Middle frontal gyrus (tissue), 1 donor: Measurements from ENCODE around the gene CDCA3.

ENCODE experiments used
- DNase-seq: peaks from one replicate; pipeline ENCODE4 v3.0.0-alpha.2; 2015; ENCODE audit warnings: low spot score; ENCODE audit errors: extremely low spot score

CDCA3 gene

DNA sequence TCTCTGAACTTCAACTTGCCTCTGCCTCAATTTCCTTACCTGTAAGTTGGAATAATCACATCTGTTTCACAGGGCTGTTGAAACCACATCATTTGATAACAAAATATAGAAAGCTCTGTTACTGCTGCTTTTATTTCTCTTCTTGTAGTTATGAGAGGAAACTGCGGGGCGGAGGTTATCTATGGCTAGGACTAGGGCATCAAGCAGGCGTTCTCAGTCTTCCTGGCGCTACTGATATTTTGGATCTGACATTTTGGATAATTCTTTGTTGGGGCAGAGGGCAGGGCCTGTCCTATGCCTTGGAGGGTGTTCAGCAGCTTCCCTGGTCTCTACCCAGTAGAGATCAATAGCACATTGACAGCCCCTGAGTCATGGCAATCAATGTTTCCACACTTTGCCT is 19.0 kb downstream of the CDCA3 start:
- DNase-seq = no peak

GRCh38 chr12:6831450-6831995 is 19.6 kb downstream of the CDCA3 start:
- no peak for DNase-seq

DNA sequence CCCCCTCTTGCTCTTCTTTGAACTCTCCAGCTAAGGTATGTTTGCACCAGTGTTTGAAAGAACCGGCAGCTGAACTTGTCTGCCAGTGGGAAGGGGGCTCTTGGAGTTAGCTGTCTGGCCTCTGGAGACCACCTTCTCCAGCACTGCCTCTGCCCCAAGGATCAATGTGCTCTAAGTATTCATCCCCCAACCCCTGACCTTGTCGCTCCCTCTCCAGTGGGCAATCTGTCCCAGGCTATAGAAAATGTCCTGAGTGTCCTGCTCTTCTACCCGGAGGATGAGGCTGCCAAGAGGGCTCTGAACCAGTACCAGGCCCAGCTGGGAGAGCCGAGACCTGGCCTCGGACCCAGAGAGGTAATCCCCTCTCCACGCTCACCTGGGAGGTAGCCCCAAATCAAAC is 20.1 kb downstream of the CDCA3 start:
- DNase-seq = no peak

DNA sequence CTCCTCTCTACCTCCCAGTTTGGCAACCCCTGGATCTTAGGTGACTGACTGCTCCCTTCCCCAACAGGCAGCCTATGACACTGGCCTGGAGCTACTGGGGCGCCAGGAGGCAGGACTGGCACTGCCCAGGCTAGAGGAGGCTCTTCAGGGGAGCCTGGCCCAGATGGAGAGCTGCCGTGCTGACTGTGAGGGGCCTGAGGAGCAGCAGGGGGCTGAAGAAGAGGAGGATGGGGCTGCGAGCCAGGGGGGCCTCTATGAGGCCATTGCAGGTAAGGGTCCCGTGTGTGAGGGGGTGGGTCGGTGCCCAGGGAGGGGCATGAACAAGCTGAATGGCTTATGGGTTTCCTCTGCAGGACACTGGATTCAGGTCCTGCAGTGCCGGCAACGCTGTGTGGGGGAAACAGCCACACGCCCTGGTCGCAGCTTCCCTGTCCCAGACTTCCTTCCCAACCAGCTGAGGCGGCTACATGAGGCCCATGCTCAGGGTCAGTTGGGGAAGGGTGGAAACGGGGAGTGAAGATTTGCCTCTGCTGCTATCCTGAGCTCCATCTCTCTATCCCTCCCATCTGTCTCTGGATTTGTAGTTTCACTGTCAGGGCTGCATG is 20.7 kb downstream of the CDCA3 start:
- no peak for DNase-seq

GRCh38 chr12:6829536-6830220 is 21.4 kb downstream of the CDCA3 start:
- no peak for DNase-seq

DNA sequence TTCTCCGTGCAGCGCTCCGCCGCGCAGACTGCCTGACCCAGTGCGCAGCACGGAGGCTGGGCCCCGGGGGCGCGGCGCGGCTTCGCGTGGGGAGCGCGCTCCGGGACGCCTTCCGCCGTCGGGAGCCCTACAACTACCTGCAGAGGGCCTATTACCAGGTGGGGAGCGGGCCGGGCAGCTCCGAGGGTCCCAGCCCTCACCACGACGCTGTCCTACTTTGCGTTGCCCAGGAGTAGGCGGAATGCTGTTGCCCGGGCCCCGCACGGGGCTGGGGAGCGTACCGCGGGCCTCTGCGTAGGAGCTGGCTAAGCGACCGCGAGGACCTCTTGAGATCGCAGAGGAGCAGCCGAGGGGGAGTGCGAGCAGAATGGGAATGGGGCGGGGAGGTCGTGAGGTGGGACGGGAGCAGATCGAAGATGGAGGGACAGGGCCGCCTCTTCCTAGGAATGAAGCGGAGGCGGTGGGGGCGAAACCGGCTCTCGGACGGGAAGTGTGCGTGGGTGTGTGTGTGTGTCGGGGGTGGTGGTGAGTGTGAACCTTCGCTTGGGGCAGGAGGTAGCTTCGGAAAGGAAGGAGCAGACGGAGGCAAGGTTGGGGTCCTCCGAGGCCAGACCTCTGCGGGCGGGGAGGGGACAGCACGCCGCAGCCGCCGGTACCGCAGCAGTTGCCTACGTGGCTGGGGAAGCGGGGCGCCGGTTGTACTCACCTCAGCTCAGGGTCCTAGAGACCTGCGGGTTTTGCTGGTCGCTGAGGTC is 22.1 kb downstream of the CDCA3 start:
- no peak for DNase-seq

DNA sequence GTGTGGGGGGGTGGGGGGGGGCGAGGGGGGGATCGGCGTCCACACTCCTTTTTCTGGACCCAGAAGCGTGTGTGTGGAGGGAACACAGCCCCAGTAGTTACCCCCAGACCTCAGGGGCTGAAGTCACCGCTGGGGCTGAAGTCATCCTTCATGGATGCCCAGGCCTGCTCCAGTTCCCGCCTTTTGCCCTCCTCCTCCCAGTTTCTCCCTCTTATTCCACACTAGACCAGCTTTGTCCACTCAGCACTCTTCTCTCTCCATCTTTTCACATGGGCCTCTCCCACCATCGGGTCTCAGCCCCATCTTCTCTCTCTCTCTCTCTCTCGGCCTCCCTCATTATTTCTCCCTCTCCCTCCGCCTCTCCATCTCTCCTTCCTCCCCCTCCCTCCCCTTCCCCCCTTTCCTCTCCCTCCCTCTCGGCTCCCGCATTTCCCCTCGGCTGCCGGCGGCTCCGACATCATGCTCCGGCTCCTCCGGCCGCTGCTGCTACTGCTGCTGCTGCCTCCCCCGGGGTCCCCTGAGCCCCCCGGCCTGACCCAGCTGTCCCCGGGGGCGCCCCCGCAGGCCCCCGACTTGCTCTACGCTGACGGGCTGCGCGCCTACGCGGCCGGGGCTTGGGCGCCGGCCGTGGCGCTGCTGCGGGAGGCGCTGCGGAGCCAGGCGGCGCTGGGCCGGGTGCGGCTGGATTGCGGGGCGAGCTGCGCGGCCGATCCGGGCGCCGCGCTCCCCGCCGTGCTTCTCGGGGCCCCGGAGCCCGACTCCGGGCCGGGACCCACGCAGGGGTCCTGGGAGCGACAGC is 22.9 kb downstream of the CDCA3 start, which contains the start of gene P3H3:
P3H3 (plus strand) TSS at position 426 of the 799 bp plus-strand sequence; CDS start at position 460, 34 bp downstream.
- no peak for DNase-seq

DNA sequence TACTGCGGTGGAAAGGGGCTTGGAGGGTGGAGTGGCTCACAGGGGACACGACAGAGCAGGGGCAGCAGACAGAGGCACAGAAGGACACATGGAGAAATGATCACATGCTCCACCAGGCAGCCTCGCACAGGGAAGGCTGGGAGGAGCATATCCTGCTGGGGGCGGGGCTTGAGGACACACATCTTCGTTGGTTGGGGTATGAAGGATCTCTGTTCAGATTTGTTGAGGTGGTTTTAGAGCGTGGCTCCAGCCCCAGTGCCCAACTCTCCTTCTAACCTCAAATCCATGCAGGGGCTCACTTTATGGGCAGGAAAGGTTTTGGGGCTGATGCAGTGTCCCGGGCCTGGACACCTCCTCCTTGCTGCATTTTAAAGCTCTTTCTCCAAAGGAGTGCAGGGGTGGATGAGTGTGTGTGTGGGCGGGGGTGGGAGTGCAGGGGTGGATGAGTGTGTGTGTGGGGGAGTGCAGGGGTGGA is 23.6 kb downstream of the CDCA3 start:
- DNase-seq = peak; percentile 55

DNA sequence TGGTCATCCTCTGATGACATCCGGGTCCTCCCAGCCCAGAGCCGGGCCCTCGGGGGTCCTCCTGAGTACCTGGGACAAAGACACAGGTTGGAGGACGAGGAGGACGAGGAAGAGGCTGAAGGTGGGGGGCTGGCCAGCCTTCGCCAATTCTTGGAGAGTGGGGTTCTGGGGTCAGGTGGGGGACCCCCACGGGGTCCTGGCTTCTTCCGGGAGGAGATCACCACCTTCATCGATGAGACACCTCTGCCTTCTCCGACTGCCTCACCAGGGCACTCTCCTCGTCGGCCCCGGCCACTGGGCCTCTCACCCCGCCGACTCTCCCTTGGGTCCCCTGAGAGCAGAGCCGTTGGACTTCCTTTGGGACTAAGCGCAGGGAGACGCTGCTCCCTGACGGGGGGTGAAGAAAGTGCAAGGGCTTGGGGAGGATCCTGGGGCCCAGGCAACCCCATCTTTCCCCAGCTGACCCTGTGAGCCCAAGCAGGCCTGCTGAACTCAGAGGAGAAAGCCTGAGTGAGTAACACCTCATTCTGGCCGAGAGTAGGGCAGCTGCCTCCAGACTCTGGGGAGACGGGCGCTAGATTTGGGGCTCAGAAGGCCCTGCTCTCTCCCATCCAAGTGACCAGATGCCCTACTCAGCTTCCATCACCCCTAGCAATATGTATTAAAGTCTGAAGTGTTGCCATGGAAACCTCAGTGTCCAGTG is 24.2 kb downstream of the CDCA3 start:
- no peak for DNase-seq

GRCh38 chr12:6826125-6826733 is 24.9 kb downstream of the CDCA3 start:
- no peak for DNase-seq

DNA sequence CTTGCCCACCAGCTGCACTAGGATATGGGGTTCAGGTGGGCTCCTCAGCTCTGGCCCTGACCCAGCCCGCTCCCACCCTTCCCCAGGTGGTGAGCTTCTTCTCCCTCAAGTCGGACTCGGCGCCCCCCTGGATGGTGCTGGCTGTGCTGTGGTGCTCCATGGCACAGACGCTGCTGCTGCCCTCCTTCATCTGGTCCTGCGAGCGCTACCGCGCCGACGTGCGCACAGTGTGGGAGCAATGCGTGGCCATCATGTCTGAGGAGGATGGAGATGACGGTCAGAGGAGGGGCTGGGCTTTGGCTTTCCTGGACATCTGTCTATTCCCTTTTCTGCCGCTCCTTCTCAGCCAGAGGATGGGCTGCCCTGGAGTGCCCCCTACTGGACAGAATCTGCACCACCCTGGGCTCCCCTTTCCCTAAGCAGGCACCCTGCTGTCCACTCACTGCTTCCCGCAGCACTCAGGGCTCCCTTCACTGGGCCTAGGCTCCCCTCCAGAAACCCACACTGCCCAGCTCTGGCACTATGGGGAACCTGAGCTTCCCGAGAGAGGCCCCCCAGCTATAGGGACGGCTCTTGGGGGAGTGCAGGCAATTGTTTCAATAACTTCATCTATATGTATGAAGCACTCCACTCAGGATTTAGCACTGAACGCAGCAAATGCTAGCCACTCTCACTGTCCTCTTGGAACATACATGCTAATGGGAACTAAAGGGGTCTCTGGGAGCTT is 25.5 kb downstream of the CDCA3 start:
- peak; percentile 70 for DNase-seq

DNA sequence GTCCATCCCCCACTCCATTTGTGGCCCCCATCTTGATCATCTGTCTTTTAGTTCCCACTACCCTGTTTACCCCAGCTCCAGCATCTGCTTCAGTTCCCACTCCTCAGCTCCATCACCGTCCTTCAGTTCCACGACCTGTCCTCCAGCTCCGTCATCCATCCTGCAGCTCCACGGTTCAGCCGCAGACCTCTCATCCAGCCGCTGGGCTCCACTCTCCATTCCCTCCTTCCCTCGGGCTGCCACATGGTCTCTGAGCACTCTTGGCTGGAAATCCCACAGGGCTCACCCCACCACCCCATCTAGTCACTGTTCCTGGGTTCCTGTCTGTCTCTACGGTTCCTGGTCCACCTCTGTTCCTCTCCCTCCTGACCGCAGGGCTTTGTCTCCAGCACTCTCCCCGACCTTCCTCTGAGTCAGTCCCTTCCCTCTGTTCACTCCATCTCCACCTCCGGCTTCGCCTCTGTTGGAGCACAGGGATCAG is 26.1 kb downstream of the CDCA3 start:
- no peak for DNase-seq

DNA sequence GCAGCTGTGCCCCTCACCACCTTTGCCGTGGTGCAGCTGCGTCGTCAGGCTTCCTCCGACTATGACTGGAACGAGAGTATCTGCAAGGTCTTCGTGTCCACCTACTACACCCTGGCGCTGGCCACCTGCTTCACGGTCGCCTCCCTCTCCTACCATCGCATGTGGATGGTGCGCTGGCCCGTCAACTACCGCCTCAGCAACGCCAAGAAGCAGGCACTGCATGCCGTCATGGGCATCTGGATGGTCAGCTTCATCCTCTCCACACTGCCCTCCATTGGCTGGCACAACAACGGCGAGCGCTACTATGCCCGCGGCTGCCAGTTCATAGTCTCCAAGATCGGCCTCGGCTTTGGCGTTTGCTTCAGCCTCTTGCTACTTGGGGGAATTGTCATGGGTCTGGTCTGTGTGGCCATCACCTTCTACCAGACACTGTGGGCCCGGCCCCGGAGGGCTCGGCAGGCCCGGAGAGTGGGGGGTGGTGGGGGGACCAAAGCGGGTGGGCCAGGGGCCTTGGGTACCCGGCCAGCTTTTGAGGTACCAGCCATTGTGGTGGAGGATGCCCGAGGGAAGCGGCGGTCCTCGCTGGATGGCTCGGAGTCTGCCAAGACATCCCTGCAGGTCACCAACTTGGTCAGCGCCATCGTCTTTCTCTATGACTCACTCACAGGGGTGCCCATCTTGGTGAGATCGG is 26.9 kb downstream of the CDCA3 start:
- DNase-seq = no peak

DNA sequence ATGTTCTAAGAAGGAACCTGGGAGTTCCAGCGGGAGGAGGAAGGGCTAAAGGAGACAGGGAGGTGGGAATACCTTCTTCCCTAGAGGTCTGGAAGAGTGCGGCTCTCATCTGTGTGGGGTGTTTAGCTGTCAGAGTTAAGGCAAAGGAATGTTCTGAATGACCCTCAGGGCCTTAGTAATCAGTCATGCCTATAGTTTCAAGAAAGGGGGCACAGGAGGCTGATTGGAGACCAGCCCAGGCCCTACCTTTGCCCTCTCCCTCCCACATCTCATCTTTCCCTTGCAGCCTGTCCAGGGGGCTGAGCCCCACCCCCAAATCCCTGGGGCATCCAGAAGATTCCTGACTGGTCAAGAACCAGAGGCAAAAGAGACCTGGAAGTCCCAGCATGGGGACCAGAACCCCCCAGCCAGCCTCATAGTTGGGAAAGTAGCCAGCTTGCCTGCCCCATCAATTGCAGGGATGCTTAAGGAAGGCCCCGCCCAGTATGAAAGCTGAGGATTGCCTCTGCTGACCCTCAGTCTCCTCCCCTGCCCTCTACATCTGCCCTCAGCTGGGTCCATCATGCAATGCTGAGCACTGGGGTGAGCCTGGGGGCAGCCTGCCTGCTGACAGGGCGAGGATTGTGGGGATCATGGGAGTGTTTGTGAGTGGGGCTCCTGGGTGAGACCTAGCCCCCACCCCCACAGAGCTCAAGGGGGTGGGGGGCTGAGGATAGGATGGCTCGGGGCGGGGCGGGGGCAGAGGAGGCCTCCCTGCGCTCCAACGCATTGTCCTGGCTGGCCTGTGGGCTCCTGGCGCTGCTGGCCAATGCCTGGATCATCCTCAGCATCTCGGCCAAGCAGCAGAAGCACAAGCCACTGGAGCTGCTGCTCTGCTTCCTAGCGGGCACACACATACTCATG is 27.7 kb downstream of the CDCA3 start:
- no peak for DNase-seq

- no peak for DNase-seq
Observed at GRCh38 chr12:6822426-6823135, 28.5 kb downstream of the CDCA3 start.

DNA sequence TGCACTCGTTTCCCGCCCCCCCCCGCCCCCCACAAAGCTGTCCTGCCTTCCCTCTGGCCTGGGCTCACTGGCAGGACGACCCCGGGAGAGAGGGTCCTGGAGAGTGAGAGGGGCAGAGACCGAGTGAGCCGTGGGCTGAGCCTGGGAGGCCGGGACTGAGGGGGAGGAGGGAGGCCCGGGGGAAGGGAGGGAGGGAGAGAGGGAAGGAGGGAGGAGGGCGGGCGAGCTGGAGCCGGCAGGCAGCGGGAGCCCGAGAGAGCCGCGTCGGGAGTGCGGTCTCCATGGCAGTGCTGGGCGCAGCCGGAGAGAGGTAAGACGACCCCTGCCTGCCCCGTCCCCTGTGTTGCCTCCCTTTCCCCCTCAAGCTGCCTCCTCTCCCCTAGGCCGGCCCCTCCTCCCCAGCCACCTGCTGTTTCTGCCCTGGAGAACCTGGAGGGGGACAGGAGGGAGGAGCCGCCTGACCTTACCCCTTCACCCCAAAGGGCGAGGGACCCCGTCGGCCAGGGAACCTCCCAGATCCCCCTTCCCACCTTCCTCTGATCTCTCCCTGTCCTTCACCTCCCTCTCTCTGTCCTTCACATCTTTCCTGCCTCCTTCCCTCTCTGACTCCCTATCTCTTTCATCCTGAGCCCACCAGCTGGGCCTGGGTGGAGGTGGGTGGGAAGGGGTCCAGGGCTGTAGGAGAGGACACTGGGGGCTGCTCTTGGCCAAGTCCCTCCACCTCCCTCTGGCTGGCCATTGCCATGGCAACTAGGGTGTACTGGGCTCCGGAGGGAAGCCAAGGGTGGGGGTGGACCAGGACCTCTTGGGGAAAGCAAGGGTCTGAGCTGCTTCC is 29.3 kb downstream of the CDCA3 start, which contains the start of gene GPR162:
GPR162 (plus strand) TSS at position 231 of the 835 bp plus-strand sequence. CDS start 2,078 bp downstream, outside the sequence.
- no peak for DNase-seq
